ACHN (cell line): ENCODE measurements around the gene FAM170B.

Experiments
- DNase-seq: peaks from one replicate; pipeline ENCODE4 v3.0.0-alpha.2; 2015
- in situ Hi-C: cut with HindIII; loops from 2 replicates; pipeline ENCODE4 v1.10.0; 2017; ENCODE audit warnings: low sequenced_read_pairs, low pct_ligation_motif_present, low pct_unique_long_range_greater_than_20kb

The FAM170B gene

GRCh38 chr10:49171326-49172060 lies 37.7 kb upstream of the FAM170B start:
- in situ Hi-C loops = no loop called here
- DNase-seq = no peak

GRCh38 chr10:49170632-49171325 lies 37.0 kb upstream of the FAM170B start:
- no peak for DNase-seq
- in situ Hi-C loops = no loop called here

GRCh38 chr10:49169776-49170175 lies 36.0 kb upstream of the FAM170B start:
- DNase-seq = no peak
- in situ Hi-C loops = no loop called here

GRCh38 chr10:49168831-49169500 lies 35.1 kb upstream of the FAM170B start:
- DNase-seq = no peak
- in situ Hi-C loops = no loop called here

- DNase-seq = no peak
- in situ Hi-C loops = no loop called here
These were observed 34.3 kb upstream of the FAM170B start for GRCh38 chr10:49168171-49168540.

- DNase-seq = no peak
- in situ Hi-C loops = no loop called here
These were observed 33.8 kb upstream of the FAM170B start for GRCh38 chr10:49167425-49168170.

- DNase-seq = no peak
- in situ Hi-C loops = no loop called here
These were observed 32.9 kb upstream of the FAM170B start for GRCh38 chr10:49166484-49167400.

GRCh38 chr10:49165821-49166483 lies 32.1 kb upstream of the FAM170B start:
- DNase-seq = no peak
- in situ Hi-C loops = no loop called here

- DNase-seq = no peak
- in situ Hi-C loops = no loop called here
These were observed 31.4 kb upstream of the FAM170B start for GRCh38 chr10:49165259-49165658.

- in situ Hi-C loops = no loop called here
- DNase-seq = peak; percentile 59
These were observed 30.9 kb upstream of the FAM170B start for GRCh38 chr10:49164559-49165188.

GRCh38 chr10:49163741-49164140 lies 29.9 kb upstream of the FAM170B start:
- in situ Hi-C loops = no loop called here
- no peak for DNase-seq

GRCh38 chr10:49162761-49163310 lies 29.0 kb upstream of the FAM170B start:
- DNase-seq = no peak
- in situ Hi-C loops = no loop called here

GRCh38 chr10:49162063-49162462 lies 28.2 kb upstream of the FAM170B start:
- in situ Hi-C loops = no loop called here
- DNase-seq = no peak

- peak; percentile 19 for DNase-seq
- in situ Hi-C loops = no loop called here
These were observed 27.7 kb upstream of the FAM170B start for GRCh38 chr10:49161411-49161997.

- DNase-seq = no peak
- in situ Hi-C loops = no loop called here
These were observed 27.0 kb upstream of the FAM170B start for GRCh38 chr10:49160814-49161213.

- DNase-seq = no peak
- in situ Hi-C loops = no loop called here
These were observed 26.3 kb upstream of the FAM170B start for GRCh38 chr10:49160110-49160509.

- in situ Hi-C loops = no loop called here
- DNase-seq = no peak
These were observed 25.1 kb upstream of the FAM170B start for GRCh38 chr10:49158915-49159314.
